VCaP (cell line): Measurements from ENCODE around the gene NUP50.

Source experiments
- H3K27ac ChIP-seq: fragments of 450-650 bp; 2 replicates; pipeline ENCODE4 v1.5.1; 2017
- CTCF ChIP-seq: fragments of 450-650 bp; conservative IDR thresholded peaks from 2 replicates; pipeline ENCODE4 v1.5.1; 2017; ENCODE audit warnings: mild to moderate bottlenecking, moderate library complexity

Gene NUP50

GRCh38 chr22:45227645-45228400 is 64.1 kb downstream of the NUP50 start:
- TF ChIP-seq CTCF = no peak
- no peak overlapping the region for H3K27ac ChIP-seq

DNA sequence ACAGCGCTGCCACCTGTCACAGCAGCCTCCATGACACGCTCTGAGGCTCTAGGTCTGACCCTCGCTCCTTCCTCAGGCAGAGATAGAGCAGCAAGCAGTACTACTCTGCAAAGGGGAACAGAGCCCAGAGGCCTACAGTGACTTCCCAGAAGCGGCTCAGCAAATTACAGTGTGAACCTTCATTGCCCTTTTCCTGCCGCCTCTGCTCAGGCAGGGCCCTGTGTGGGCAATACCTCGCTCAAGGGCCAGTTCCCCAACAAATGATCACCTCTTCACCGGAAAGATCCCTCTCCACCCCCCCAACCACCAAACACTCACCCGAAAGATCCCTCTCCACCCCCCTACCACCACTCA is 64.7 kb downstream of the NUP50 start:
- no peak overlapping the region for H3K27ac ChIP-seq
- TF ChIP-seq CTCF = no peak

DNA sequence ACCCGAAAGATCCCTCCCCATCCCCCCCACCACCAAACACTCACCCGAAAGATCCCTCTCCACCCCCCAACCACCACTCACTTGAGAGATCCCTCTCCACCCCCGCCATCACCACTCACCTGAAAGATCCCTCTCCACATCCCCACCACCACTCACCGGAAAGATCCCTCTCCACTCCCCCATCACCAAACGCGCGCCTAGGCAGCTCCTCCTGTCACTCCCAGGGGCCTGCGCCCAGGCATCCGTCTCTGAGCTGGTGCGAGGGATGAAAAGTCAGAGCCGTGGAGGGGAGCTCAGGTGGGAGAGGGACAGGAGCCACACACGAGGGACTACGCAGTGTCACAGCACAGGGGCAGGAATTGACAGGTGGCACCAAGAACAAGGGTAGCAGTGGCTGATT is 65.5 kb downstream of the NUP50 start:
- H3K27ac ChIP-seq = no peak overlapping the region
- TF ChIP-seq CTCF = no peak

DNA sequence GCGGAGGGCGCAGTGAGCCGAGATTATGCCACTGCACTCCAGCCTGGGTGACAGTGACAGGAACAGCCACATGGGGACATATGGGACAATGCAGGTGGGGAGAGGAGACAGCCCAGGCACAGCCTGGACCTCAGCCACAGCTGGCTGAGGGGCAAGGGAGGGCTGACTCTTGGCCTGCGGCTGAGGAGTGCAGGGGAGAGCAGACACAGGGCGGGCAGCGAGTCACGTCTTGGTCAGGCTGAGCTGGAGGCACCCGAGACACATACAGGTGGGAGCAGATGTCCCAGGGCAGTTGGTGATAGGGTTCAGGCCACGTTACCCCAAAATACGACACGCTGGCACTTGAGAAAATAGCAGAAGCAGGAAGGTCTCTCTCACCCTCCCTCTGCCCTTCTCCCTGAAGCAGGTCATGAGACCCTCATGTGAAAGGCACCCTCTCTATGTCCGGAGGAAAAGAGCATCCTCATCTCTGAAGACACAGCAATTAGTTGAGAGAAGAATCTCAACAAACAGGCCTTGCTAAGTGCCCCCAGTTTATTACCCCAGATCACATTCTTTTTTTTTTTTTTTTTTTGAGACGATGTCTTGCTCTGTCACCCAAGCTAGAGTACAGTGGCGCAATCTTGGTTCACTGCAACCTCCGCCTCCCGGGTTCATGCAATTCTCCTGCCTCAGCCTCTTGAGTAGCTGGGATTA is 66.4 kb downstream of the NUP50 start:
- H3K27ac ChIP-seq = no peak overlapping the region
- TF ChIP-seq CTCF = no peak

DNA sequence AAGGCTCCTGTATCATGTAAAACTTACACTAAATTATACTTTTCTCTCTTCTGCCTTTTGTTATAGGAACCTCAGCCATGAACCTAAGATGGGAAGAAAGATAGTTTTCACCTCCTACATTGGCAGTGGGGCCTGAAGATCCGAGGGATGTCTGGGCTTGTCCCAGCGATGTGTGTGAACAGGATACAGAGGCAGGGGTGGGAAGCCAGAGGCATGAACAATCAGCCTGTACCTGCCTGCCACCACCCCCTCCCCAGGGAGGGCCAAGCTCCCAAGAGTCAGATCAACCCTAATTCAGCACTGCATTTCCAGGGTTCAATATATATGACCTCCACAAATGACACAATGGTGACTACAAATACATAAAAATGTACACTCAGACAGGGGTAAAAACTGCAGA is 67.6 kb downstream of the NUP50 start:
- no peak overlapping the region for H3K27ac ChIP-seq
- TF ChIP-seq CTCF = no peak

GRCh38 chr22:45233386-45233785 is 69.7 kb downstream of the NUP50 start:
- H3K27ac ChIP-seq = no peak overlapping the region
- TF ChIP-seq CTCF = no peak

GRCh38 chr22:45233827-45234226 is 70.1 kb downstream of the NUP50 start:
- no peak for TF ChIP-seq CTCF
- H3K27ac ChIP-seq = no peak overlapping the region
